ENCODE results near the gene DUSP22. TPM values are rescaled to one million over a fixed set of nuclear protein-coding genes. Genes with fewer than 3 reads are reported as not detected.
"Not testable (repeated sequence)": the region's sequence is repeated elsewhere in the genome, so short reads cannot be mapped to it uniquely, and the experiment has no call there.

The DUSP22 gene
- total and polyA plus RNA-seq, 5 donors, result 51.0 to 74.8 (median 64.2) TPM

GRCh38 chr6:322259-322930 is 30.1 kb downstream of the DUSP22 start:
- ATAC-seq, result no peak
- intact Hi-C loops (cut with DNase I), result no loop called here
- Histone ChIP-seq H3K9me3 (ENCODE audit: control insufficient read depth, low read length) (no peaks in the 10 kb centered on the region), H3K4me3 (ENCODE audit: low read length) (no peak overlapping the region), H3K27me3 (ENCODE audit: control insufficient read depth, insufficient read depth) (no peaks in the 10 kb centered on the region), H3K27ac (ENCODE audit: low read length) (no peak overlapping the region), H3K4me1 (ENCODE audit: control insufficient read depth, insufficient read depth, low read length) (peaks cover under 1% of the 10 kb centered on the region)
- peak in 1 of 3 donors; percentile 28 for DNase-seq
- WGBS, result 71% methylated on average over 14 of the region's 14 CpGs

GRCh38 chr6:322940-323729 is 30.8 kb downstream of the DUSP22 start:
- Histone ChIP-seq H3K27me3 (ENCODE audit: control insufficient read depth, insufficient read depth) (no peaks in the 10 kb centered on the region), H3K27ac (ENCODE audit: low read length) (no peak overlapping the region), H3K4me3 (ENCODE audit: low read length) (no peak overlapping the region), H3K9me3 (ENCODE audit: control insufficient read depth, low read length) (no peaks in the 10 kb centered on the region), H3K4me1 (ENCODE audit: control insufficient read depth, insufficient read depth, low read length) (peaks cover 1% of the 10 kb centered on the region)
- peak in 1 of 3 donors; percentile 41 for DNase-seq
- no peak for ATAC-seq
- 69% methylated on average over 12 of the region's 12 CpGs for WGBS
- intact Hi-C loops (cut with DNase I), result no loop called here

DNA sequence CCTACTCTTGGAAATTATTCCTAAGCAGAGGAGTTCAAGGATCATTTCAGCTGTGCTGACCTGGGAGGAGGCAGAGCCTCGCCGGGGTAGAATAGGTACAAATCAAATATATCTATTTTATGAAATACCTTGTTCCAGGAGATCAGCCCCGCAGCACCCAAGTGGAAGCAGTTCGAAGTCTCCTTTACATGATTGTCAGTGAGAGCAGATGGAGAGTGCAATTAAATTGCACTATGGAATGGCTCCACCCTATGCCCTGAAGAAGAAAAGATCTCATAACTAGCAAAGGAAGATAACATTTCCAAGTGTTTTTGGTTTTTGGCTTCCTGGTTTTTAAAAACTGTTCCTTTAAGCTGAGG is 31.4 kb downstream of the DUSP22 start:
- DNase-seq (no peak), ATAC-seq (no peak)
- 77% methylated on average over 4 of the region's 4 CpGs for WGBS
- H3K4me1 ChIP-seq (ENCODE audit: control insufficient read depth, insufficient read depth, low read length), result peaks cover 1% of the 10 kb centered on the region
- no peaks in the 10 kb centered on the region for H3K9me3 ChIP-seq (ENCODE audit: control insufficient read depth, low read length)
- H3K27me3 ChIP-seq (ENCODE audit: control insufficient read depth, insufficient read depth), result no peaks in the 10 kb centered on the region
- no peak overlapping the region for H3K4me3 ChIP-seq (ENCODE audit: low read length)
- intact Hi-C loops (cut with DNase I), result no loop called here
- no peak overlapping the region for H3K27ac ChIP-seq (ENCODE audit: low read length)

GRCh38 chr6:324116-324728 is 31.9 kb downstream of the DUSP22 start:
- H3K9me3 ChIP-seq (ENCODE audit: control insufficient read depth, low read length), result no peaks in the 10 kb centered on the region
- WGBS, result 77% methylated on average over 19 of the region's 19 CpGs
- intact Hi-C loops (cut with DNase I), result no loop called here
- H3K4me1 ChIP-seq (ENCODE audit: control insufficient read depth, insufficient read depth, low read length), result peaks cover 1% of the 10 kb centered on the region
- ATAC-seq (peak; percentile 12 to 16), DNase-seq (peak in 1 of 3 donors; percentile 47)
- no peak overlapping the region for H3K4me3 ChIP-seq (ENCODE audit: low read length)
- no peaks in the 10 kb centered on the region for H3K27me3 ChIP-seq (ENCODE audit: control insufficient read depth, insufficient read depth)
- no peak overlapping the region for H3K27ac ChIP-seq (ENCODE audit: low read length)

DNA sequence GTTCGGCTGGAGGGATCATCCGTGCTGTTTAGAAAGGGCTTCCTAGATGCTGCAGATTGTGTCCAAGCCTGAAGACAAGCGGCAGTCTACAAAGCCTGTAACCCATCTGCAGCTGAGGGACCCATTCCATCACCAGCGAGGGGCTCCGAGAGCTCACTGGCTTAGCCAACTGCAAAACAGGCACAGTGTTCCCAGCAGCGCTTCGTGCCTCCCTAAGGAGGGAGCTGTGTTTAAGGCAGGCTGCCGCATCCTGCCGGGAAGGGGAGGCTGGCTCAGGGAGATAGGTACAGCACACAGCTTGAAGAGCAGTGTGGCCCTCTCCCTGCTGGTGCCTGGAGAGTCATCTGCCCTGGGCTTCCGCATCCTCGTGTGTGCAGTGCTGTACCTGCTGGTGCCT is 32.4 kb downstream of the DUSP22 start:
- peak in 1 of 3 donors; percentile 54 for DNase-seq
- no peak overlapping the region for H3K27ac ChIP-seq (ENCODE audit: low read length)
- no peak for ATAC-seq
- H3K4me1 ChIP-seq (ENCODE audit: control insufficient read depth, insufficient read depth, low read length), result peaks cover 1% of the 10 kb centered on the region
- no peaks in the 10 kb centered on the region for H3K9me3 ChIP-seq (ENCODE audit: control insufficient read depth, low read length)
- no peak overlapping the region for H3K4me3 ChIP-seq (ENCODE audit: low read length)
- intact Hi-C loops (cut with DNase I), result no loop called here
- WGBS, result 83% methylated on average over 11 of the region's 11 CpGs
- no peaks in the 10 kb centered on the region for H3K27me3 ChIP-seq (ENCODE audit: control insufficient read depth, insufficient read depth)

DNA sequence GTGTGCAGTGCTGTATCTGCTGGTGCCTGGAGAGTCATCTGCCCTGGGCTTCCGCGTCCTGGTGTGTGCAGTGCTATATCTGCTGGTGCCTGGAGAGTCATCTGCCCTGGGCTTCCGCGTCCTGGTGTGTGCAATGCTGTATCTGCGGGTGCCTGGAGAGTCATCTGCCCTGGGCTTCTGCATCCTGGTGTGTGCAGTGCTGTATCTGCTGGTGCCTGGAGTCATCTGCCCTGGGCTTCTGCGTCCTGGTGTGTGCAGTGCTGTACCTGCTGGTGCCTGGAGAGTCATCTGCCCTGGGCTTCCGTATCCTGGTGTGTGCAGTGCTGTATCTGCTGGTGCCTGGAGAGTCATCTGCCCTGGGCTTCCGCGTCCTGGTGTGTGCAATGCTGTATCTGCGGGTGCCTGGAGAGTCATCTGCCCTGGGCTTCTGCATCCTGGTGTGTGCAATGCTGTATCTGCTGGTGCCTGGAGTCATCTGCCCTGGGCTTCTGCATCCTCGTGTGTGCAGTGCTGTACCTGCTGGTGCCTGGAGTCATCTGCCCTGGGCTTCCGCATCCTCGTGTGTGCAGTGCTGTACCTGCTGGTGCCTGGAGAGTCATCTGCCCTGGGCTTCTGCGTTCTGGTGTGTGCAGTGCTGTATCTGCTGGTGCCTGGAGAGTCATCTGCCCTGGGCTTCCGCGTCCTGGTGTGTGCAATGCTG is 33.0 kb downstream of the DUSP22 start:
- H3K9me3 ChIP-seq (ENCODE audit: control insufficient read depth, low read length); H3K27ac ChIP-seq (ENCODE audit: low read length); H3K27me3 ChIP-seq (ENCODE audit: control insufficient read depth, insufficient read depth); ATAC-seq; H3K4me3 ChIP-seq (ENCODE audit: low read length); H3K4me1 ChIP-seq (ENCODE audit: control insufficient read depth, insufficient read depth, low read length); intact Hi-C loops (cut with DNase I): not testable (repeated sequence)
- 86% methylated on average over 16 of the region's 16 CpGs for WGBS
- DNase-seq, result peak in 1 of 3 donors; percentile 17

- H3K27ac ChIP-seq (ENCODE audit: low read length); H3K27me3 ChIP-seq (ENCODE audit: control insufficient read depth, insufficient read depth); ATAC-seq; H3K4me1 ChIP-seq (ENCODE audit: control insufficient read depth, insufficient read depth, low read length); H3K9me3 ChIP-seq (ENCODE audit: control insufficient read depth, low read length); intact Hi-C loops (cut with DNase I); H3K4me3 ChIP-seq (ENCODE audit: low read length); DNase-seq: not testable (repeated sequence)
- WGBS, result 66% methylated on average over 9 of the region's 9 CpGs
Measured at GRCh38 chr6:326066-326465, 33.8 kb downstream of the DUSP22 start.

DNA sequence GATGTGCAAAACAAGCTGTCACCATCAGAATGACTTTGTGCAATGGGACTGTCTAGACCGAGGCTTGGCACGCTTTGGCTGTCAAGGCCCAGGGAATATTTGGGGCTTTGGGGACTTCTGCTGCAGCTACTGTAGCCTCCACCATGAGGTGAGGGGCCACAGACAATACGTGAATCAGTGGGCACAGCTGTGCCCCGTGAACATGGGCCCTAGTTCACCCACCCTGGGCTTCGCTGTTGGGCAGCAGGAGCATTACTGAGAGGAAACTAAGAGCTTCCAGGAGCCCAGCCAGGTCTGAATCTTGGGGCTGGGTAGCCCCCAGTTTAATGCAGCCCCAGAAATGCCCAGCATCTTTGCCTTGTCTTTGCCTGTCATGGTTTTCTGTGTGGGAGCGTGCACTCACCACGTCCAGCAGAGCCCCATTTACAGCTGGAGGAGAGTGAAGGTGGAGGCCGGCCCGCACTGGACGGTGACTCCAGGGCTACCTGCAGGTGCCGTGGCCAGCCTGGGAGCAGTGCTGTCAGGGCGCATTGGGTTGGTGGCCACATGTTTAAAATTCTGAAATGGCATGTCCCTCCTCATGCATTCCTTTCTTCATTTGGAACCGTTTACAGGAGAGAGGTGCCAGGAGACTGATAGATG is 34.7 kb downstream of the DUSP22 start:
- H3K27me3 ChIP-seq (ENCODE audit: control insufficient read depth, insufficient read depth), result no peaks in the 10 kb centered on the region
- no peak overlapping the region for H3K4me3 ChIP-seq (ENCODE audit: low read length)
- 82% methylated on average over 13 of the region's 13 CpGs for WGBS
- peak in 1 of 2 donors; percentile 6 for ATAC-seq
- H3K4me1 ChIP-seq (ENCODE audit: control insufficient read depth, insufficient read depth, low read length), result peaks cover 1% of the 10 kb centered on the region
- intact Hi-C loops (cut with DNase I), result no loop called here
- H3K9me3 ChIP-seq (ENCODE audit: control insufficient read depth, low read length), result no peaks in the 10 kb centered on the region
- peak in 1 of 3 donors; percentile 43 for DNase-seq
- no peak overlapping the region for H3K27ac ChIP-seq (ENCODE audit: low read length)

DNA sequence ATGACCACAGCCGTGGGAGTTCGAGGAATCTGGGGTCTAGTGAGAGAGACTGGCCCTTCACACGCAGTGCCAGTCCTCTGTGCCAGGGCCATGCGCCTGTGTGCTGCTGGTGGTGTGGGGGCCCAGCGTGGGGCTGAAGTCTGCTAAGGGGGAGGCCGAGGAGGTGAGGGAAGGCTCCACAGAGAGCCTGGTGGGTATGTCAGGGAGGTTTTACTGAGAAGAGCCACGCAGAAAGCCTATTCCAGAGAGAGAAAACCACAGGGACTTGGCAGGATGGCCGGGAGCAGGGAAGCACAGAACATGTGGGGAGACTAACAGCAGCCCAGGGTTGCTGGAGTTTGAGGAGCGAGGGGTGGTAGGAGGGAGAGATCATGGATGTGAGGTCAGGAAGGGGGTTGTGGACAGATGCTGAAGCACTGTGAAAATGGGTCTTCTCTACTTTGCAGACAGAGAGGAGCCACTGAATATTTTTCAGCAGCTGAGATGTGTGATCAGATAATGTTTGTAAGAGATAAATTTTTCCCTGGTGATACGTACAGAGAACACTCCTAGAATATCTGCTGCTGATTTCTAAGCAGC is 35.3 kb downstream of the DUSP22 start:
- DNase-seq (peak in 1 of 3 donors; percentile 48), ATAC-seq (peak; percentile 39 to 43)
- intact Hi-C loops (cut with DNase I), result no loop called here
- Histone ChIP-seq H3K4me1 (ENCODE audit: control insufficient read depth, insufficient read depth, low read length) (peaks cover 3% of the 10 kb centered on the region), H3K9me3 (ENCODE audit: control insufficient read depth, low read length) (no peaks in the 10 kb centered on the region), H3K4me3 (ENCODE audit: low read length) (no peak overlapping the region), H3K27me3 (ENCODE audit: control insufficient read depth, insufficient read depth) (no peaks in the 10 kb centered on the region), H3K27ac (ENCODE audit: low read length) (no peak overlapping the region)
- WGBS, result 51% methylated on average over 10 of the region's 10 CpGs

- peak in 2 of 3 donors; percentile 54 to 68 for DNase-seq
- Histone ChIP-seq H3K4me3 (ENCODE audit: low read length) (no peak overlapping the region), H3K27me3 (ENCODE audit: control insufficient read depth, insufficient read depth) (no peaks in the 10 kb centered on the region), H3K27ac (ENCODE audit: low read length) (no peak overlapping the region), H3K4me1 (ENCODE audit: control insufficient read depth, insufficient read depth, low read length) (peaks cover 3% of the 10 kb centered on the region), H3K9me3 (ENCODE audit: control insufficient read depth, low read length) (no peaks in the 10 kb centered on the region)
- intact Hi-C loops (cut with DNase I), result no loop called here
- peak; percentile 58 to 82 for ATAC-seq
- 39% methylated on average over 8 of the region's 8 CpGs for WGBS
Measured at GRCh38 chr6:328136-328670, 35.9 kb downstream of the DUSP22 start.

Measured in right cardiac atrium (tissue), 5 donors.